ENCODE data around the gene PPT2.

Gene PPT2

GRCh38 chr6:32146687-32147086 is 7.3 kb upstream of the PPT2 start:
- no peak for DNase-seq (ENCODE audit: low read depth)
- TF ChIP-seq CTCF (IDR thresholded peaks at IDR 0.05; ENCODE audit: control insufficient read depth, insufficient read depth, low read depth, low read length, missing control alignments): no peak
- no peak overlapping the region for H3K4me3 ChIP-seq (ENCODE audit: control insufficient read depth, low read depth, low read length)

GRCh38 chr6:32147401-32148132 is 6.4 kb upstream of the PPT2 start:
- DNase-seq (ENCODE audit: low read depth): no peak
- H3K4me3 ChIP-seq (ENCODE audit: control insufficient read depth, low read depth, low read length): no peak overlapping the region
- no peak for TF ChIP-seq CTCF (IDR thresholded peaks at IDR 0.05; ENCODE audit: control insufficient read depth, insufficient read depth, low read depth, low read length, missing control alignments)

DNA sequence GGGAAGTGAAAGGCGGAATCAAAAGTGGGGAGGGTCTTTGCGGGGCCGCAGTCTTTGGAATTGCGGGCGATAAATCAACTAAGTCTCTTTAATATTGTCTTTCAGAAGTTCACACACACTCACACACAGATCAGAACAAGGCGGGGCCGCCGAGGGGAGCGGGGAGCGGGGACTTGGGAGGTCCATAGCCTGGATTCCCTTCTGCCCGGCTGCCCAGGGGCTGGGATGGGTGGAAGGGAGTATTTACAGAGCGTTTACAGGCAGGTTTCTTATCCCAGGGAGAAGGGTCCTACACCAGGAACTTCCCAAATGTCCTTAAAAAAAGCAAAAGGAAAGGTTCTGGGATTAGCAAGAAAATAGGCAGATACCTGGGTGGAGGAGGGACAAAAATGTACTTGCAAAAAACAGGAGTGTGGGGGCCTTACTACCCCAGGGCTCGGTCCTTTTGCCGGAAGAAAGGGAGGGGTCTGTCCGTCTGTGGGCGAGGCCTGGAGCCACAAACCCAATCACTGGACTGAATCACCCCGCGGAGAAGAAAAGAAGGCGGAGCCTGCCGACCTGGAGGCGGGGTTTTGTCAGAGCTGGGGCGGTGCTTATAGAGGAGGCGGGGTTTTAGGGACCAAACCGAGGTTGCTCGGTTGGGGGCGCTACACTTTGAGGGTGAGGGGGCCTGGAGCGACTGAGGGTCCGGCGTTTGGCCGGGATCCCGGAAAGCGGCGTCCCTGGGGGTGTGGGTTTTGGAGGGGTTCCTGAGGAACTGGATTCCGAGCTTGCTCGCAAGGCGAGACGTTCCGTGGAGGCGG is 5.5 kb upstream of the PPT2 start:
- H3K4me3 ChIP-seq (ENCODE audit: control insufficient read depth, low read depth, low read length): no peak overlapping the region
- TF ChIP-seq CTCF (IDR thresholded peaks at IDR 0.05; ENCODE audit: control insufficient read depth, insufficient read depth, low read depth, low read length, missing control alignments): no peak
- no peak for DNase-seq (ENCODE audit: low read depth)

DNA sequence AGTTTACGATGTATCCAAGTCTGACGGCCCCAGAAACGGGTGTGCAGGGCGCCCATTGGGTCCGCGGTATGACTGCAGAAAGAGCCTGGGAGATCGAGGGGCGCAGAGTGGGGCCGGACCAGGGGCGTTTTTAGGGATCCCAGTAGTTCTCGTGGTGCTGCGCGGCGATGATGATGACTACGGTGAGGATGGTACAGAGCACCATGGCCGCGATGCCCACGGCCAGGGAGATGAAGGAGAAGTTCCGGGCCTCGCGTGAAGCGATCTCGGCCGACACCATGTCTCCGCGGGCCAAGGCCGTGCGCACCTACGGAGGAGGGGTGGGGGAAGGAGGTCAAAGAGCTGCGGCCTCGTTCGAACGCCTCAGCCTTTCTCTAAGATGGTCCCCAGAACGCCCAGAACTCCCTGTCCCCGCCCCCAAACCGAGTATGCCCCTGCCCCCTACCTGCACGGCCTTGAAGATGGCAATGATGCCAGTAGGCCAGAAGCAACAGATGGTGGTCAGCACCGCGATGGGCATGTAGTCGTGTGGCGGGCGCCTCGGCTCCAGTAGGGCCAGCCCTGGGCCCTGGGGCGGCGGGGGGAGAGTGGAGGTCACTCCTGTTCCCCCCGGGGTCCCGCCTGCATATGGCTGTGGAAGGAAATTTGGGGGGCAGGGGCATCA is 4.7 kb upstream of the PPT2 start:
- DNase-seq (ENCODE audit: low read depth): no peak
- TF ChIP-seq CTCF (IDR thresholded peaks at IDR 0.05; ENCODE audit: control insufficient read depth, insufficient read depth, low read depth, low read length, missing control alignments): no peak
- H3K4me3 ChIP-seq (ENCODE audit: control insufficient read depth, low read depth, low read length): no peak overlapping the region

GRCh38 chr6:32149932-32150870 is 3.7 kb upstream of the PPT2 start:
- TF ChIP-seq CTCF (IDR thresholded peaks at IDR 0.05; ENCODE audit: control insufficient read depth, insufficient read depth, low read depth, low read length, missing control alignments): no peak
- no peak for DNase-seq (ENCODE audit: low read depth)
- no peak overlapping the region for H3K4me3 ChIP-seq (ENCODE audit: control insufficient read depth, low read depth, low read length)

Measured in AG09309 (cell line).